Tibial artery (tissue), 4 donors: ENCODE results near the gene RICTOR.

ENCODE experiments used
- DNase-seq, 2 donors: peaks; one replicate each; pipeline ENCODE4 v3.0.0-alpha.2; 2019
- H3K27ac ChIP-seq, 2 donors: fragments of 200-600 bp; sonication (generic) in 1 of 2; 1 replicate in 1 of 2; 2 replicates in 1 of 2; pipeline ENCODE4 v1.5.1; 2018 to 2019; ENCODE audit warnings: mild to moderate bottlenecking in 1 of 2
- H3K27me3 ChIP-seq, 2 donors: fragments of 200-600 bp; sonication (generic) in 1 of 2; one replicate each; pipeline versions ENCODE4 v1.5.1 to v1.6.0; 2016 to 2019
- H3K36me3 ChIP-seq, 3 donors: fragments of 200-600 bp; sonication (generic) in 2 of 3; one replicate each; pipeline ENCODE4 v1.5.1; 2016 to 2019; ENCODE audit warnings: mild to moderate bottlenecking in 2 of 3
- H3K4me1 ChIP-seq, 4 donors: fragments of 200-600 bp; sonication (generic) in 2 of 4; 1 replicate in 3 of 4; 2 replicates in 1 of 4; pipeline ENCODE4 v1.5.1; 2016 to 2019
- H3K4me3 ChIP-seq, 2 donors: fragments of 200-600 bp; sonication (generic) in 1 of 2; 1 replicate in 1 of 2; 2 replicates in 1 of 2; pipeline ENCODE4 v1.5.1; 2018 to 2019; ENCODE audit warnings: mild to moderate bottlenecking in 2 of 2
- H3K9me3 ChIP-seq, 3 donors: fragments of 200-600 bp; sonication (generic) in 1 of 3; one replicate each; pipeline ENCODE4 v1.5.1; 2016 to 2019
- CTCF ChIP-seq, 2 experiments: fragments of 200-600 bp in 1 of 2; fragments of 450-650 bp in 1 of 2; IDR thresholded peaks; one replicate each; pipeline ENCODE4 v1.5.1; 2017 to 2019; ENCODE audit warnings: antibody characterized with exemption in 2 of 2, mild to moderate bottlenecking in 1 of 2, moderate library complexity in 1 of 2
- intact Hi-C: fragments of 100-400 bp; cut with DNase I; formaldehyde crosslinking; loops from one replicate; pipeline ENCODE4 v1.15.0; 2023; ENCODE audit warnings: low total_unique reads

RICTOR gene

GRCh38 chr5:39119404-39120051, 45.3 kb upstream of the RICTOR start:
- no peak for TF ChIP-seq CTCF (IDR thresholded peaks at IDR 0.05)
- H3K4me3 ChIP-seq, result no peak overlapping the region
- no peak overlapping the region for H3K27ac ChIP-seq
- DNase-seq, result no peak
- H3K4me1 ChIP-seq, result no peaks in the 10 kb centered on the region
- no peaks in the 10 kb centered on the region for H3K27me3 ChIP-seq
- no peaks in the 10 kb centered on the region for H3K36me3 ChIP-seq
- H3K9me3 ChIP-seq, result no peaks in the 10 kb centered on the region
- intact Hi-C loops, result no loop called here

- no peak for DNase-seq
- Histone ChIP-seq H3K4me3 (no peak overlapping the region), H3K36me3 (no peaks in the 10 kb centered on the region), H3K9me3 (no peaks in the 10 kb centered on the region), H3K27ac (no peak overlapping the region), H3K27me3 (no peaks in the 10 kb centered on the region), H3K4me1 (no peaks in the 10 kb centered on the region)
- intact Hi-C loops, result no loop called here
- no peak for TF ChIP-seq CTCF (IDR thresholded peaks at IDR 0.05)
Observed at GRCh38 chr5:39118638-39119037, 44.4 kb upstream of the RICTOR start.

GRCh38 chr5:39117401-39117800, 43.2 kb upstream of the RICTOR start:
- no peaks in the 10 kb centered on the region for H3K27me3 ChIP-seq
- H3K36me3 ChIP-seq, result no peaks in the 10 kb centered on the region
- H3K4me3 ChIP-seq, result no peak overlapping the region
- no peaks in the 10 kb centered on the region for H3K9me3 ChIP-seq
- H3K4me1 ChIP-seq, result no peaks in the 10 kb centered on the region
- intact Hi-C loops, result no loop called here
- no peak for TF ChIP-seq CTCF (IDR thresholded peaks at IDR 0.05)
- DNase-seq, result no peak
- H3K27ac ChIP-seq, result no peak overlapping the region

GRCh38 chr5:39116344-39117170, 42.4 kb upstream of the RICTOR start:
- Histone ChIP-seq H3K36me3 (no peaks in the 10 kb centered on the region), H3K4me3 (no peak overlapping the region), H3K27me3 (no peaks in the 10 kb centered on the region), H3K9me3 (no peaks in the 10 kb centered on the region), H3K4me1 (no peaks in the 10 kb centered on the region), H3K27ac (no peak overlapping the region)
- DNase-seq, result no peak
- no peak for TF ChIP-seq CTCF (IDR thresholded peaks at IDR 0.05)
- intact Hi-C loops, result no loop called here

GRCh38 chr5:39115644-39116343, 41.6 kb upstream of the RICTOR start:
- Histone ChIP-seq H3K9me3 (no peaks in the 10 kb centered on the region), H3K36me3 (no peaks in the 10 kb centered on the region), H3K4me1 (no peaks in the 10 kb centered on the region), H3K4me3 (no peak overlapping the region), H3K27me3 (no peaks in the 10 kb centered on the region), H3K27ac (no peak overlapping the region)
- no peak for DNase-seq
- TF ChIP-seq CTCF (IDR thresholded peaks at IDR 0.05), result no peak
- intact Hi-C loops, result no loop called here
